Suprapubic skin (tissue), 4 donors: ENCODE results near the gene FCER2.

Experiments
- POLR2A ChIP-seq, 2 donors: fragments of 450-650 bp; IDR thresholded peaks; one replicate each; pipeline ENCODE4 v1.6.1; 2017; ENCODE audit warnings: antibody characterized with exemption in 2 of 2, mild to moderate bottlenecking in 2 of 2, moderate library complexity in 2 of 2
- POLR2AphosphoS5 ChIP-seq, 3 donors: sonication (generic); formaldehyde crosslinking; IDR thresholded peaks; one replicate each; pipeline ENCODE4 v1.6.1; 2017; ENCODE audit warnings: antibody characterized with exemption in 3 of 3
- TF ChIP-seq, protein P1 (sequence below), 2 donors: fragments of 200-600 bp in 1 of 2; fragments of 450-650 bp in 1 of 2; sonication (generic) in 1 of 2; IDR thresholded peaks; one replicate each; pipeline ENCODE4 v1.5.1; 2016 to 2019; ENCODE audit warnings: antibody characterized with exemption in 2 of 2, mild to moderate bottlenecking in 1 of 2, moderate library complexity in 1 of 2

DNA sequence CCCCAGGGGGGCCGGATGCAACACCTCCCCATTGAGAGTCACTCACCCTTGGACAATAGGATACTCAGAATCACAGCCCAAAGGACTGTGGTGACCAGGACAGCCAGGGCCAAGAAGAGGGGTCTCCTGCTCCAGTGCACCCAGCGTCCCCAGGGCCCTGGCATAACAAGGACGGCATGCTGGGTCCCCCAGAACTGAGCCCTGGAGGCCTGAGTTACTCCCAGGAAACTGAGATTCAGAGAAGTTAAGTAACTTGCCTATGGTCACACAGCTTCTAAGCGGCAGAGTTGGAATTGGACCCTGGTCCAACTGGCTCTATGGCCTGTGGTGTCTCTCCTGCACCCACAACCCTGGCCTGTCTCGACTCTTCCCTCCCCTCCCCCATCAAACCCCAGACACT lies 29.7 kb upstream of the FCER2 start:
- TF ChIP-seq, protein P1, sequence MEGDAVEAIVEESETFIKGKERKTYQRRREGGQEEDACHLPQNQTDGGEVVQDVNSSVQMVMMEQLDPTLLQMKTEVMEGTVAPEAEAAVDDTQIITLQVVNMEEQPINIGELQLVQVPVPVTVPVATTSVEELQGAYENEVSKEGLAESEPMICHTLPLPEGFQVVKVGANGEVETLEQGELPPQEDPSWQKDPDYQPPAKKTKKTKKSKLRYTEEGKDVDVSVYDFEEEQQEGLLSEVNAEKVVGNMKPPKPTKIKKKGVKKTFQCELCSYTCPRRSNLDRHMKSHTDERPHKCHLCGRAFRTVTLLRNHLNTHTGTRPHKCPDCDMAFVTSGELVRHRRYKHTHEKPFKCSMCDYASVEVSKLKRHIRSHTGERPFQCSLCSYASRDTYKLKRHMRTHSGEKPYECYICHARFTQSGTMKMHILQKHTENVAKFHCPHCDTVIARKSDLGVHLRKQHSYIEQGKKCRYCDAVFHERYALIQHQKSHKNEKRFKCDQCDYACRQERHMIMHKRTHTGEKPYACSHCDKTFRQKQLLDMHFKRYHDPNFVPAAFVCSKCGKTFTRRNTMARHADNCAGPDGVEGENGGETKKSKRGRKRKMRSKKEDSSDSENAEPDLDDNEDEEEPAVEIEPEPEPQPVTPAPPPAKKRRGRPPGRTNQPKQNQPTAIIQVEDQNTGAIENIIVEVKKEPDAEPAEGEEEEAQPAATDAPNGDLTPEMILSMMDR (IDR thresholded peaks at IDR 0.05), result no peak
- TF ChIP-seq POLR2AphosphoS5 (IDR thresholded peaks at IDR 0.05) (no peak), POLR2A (IDR thresholded peaks at IDR 0.05) (no peak)
